Chondrocyte (in vitro differentiated cells): ENCODE data around the gene ADAR. TPM values are rescaled to one million over a fixed set of nuclear protein-coding genes. Genes with fewer than 3 reads are reported as not detected.

ENCODE experiments used
- DNase-seq: peaks from one replicate; pipeline ENCODE4 v3.0.0; 2021; ENCODE audit warnings: mixed read lengths, low spot score
- H3K27ac Mint-ChIP-seq: one replicate; pipeline ENCODE4 v1.8.0; 2021; ENCODE audit warnings: mild to moderate bottlenecking, moderate library complexity, mixed read lengths; ENCODE audit not compliant: unreplicated experiment
- H3K27me3 Mint-ChIP-seq: 2 replicates; pipeline ENCODE4 v1.8.0; 2021; ENCODE audit warnings: low read depth, mixed read lengths
- H3K36me3 Mint-ChIP-seq: 2 replicates; pipeline ENCODE4 v1.8.0; 2021; ENCODE audit warnings: low read depth, mixed read lengths
- H3K4me1 Mint-ChIP-seq: 2 replicates; pipeline ENCODE4 v1.8.0; 2021; ENCODE audit warnings: low read depth, mild to moderate bottlenecking, mixed read lengths
- H3K4me3 Mint-ChIP-seq: one replicate; pipeline ENCODE4 v1.8.0; 2021; ENCODE audit warnings: mild to moderate bottlenecking, moderate library complexity, mixed read lengths; ENCODE audit not compliant: unreplicated experiment
- H3K9me3 Mint-ChIP-seq: 2 replicates; pipeline ENCODE4 v1.8.0; 2021; ENCODE audit warnings: low read depth, mixed read lengths
- CTCF ChIP-seq: fragments of 200-600 bp; sonication (generic); IDR thresholded peaks from 2 replicates; pipeline ENCODE4 v1.5.0; 2021; ENCODE audit warnings: antibody characterized with exemption, mild to moderate bottlenecking, moderate library complexity
- total RNA-seq: library from RNA; stranded (reverse); gene quantifications from 3 replicates; pipeline ENCODE4 v1.2.1, GENCODE V29; 2021

Gene ADAR
- total RNA-seq, 1 donor from 2014 or later: 125 TPM

GRCh38 chr1:154622503-154623039 is 14.6 kb upstream of the ADAR start:
- Mint-ChIP-seq H3K36me3 (no peaks in the 10 kb centered on the region), H3K27ac (no peak overlapping the region), H3K4me3 (no peak overlapping the region), H3K27me3 (no peaks in the 10 kb centered on the region), H3K9me3 (no peaks in the 10 kb centered on the region), H3K4me1 (peaks cover 51% of the 10 kb centered on the region)
- TF ChIP-seq CTCF: no peak
- no peak for DNase-seq

GRCh38 chr1:154621875-154622274 is 13.9 kb upstream of the ADAR start:
- H3K27me3 Mint-ChIP-seq: no peaks in the 10 kb centered on the region
- no peak for DNase-seq
- H3K27ac Mint-ChIP-seq: no peak overlapping the region
- H3K9me3 Mint-ChIP-seq: no peaks in the 10 kb centered on the region
- no peaks in the 10 kb centered on the region for H3K36me3 Mint-ChIP-seq
- H3K4me1 Mint-ChIP-seq: peaks cover 49% of the 10 kb centered on the region
- H3K4me3 Mint-ChIP-seq: no peak overlapping the region
- no peak for TF ChIP-seq CTCF

GRCh38 chr1:154620751-154621150 is 12.8 kb upstream of the ADAR start:
- TF ChIP-seq CTCF: no peak
- Mint-ChIP-seq H3K4me1 (peaks cover 51% of the 10 kb centered on the region), H3K36me3 (no peaks in the 10 kb centered on the region), H3K9me3 (no peaks in the 10 kb centered on the region), H3K27me3 (no peaks in the 10 kb centered on the region), H3K4me3 (no peak overlapping the region), H3K27ac (no peak overlapping the region)
- DNase-seq: no peak

- Mint-ChIP-seq H3K4me3 (no peak overlapping the region), H3K27ac (peak overlapping the region; percentile 61), H3K27me3 (no peaks in the 10 kb centered on the region), H3K36me3 (no peaks in the 10 kb centered on the region), H3K4me1 (peaks cover 47% of the 10 kb centered on the region), H3K9me3 (no peaks in the 10 kb centered on the region)
- no peak for TF ChIP-seq CTCF
- DNase-seq: no peak
Measured at GRCh38 chr1:154619181-154619948, 11.4 kb upstream of the ADAR start.

- Mint-ChIP-seq H3K27me3 (no peaks in the 10 kb centered on the region), H3K36me3 (no peaks in the 10 kb centered on the region), H3K4me3 (no peak overlapping the region), H3K27ac (no peak overlapping the region), H3K9me3 (no peaks in the 10 kb centered on the region), H3K4me1 (peaks cover 27% of the 10 kb centered on the region)
- no peak for DNase-seq
- TF ChIP-seq CTCF: no peak
Measured at GRCh38 chr1:154616659-154617345, 8.8 kb upstream of the ADAR start.
